Activated T-cell treated with anti-CD3 and anti-CD28 coated beads for 48 hours (primary cell): ENCODE measurements around the gene BEAN1.

ENCODE experiments used
- DNase-seq: peaks from one replicate; pipeline ENCODE4 v3.0.0-alpha.2; 2020; ENCODE audit warnings: low read depth

Gene BEAN1

GRCh38 chr16:66470556-66470955 lies 43.5 kb downstream of the BEAN1 start:
- DNase-seq = no peak

DNA sequence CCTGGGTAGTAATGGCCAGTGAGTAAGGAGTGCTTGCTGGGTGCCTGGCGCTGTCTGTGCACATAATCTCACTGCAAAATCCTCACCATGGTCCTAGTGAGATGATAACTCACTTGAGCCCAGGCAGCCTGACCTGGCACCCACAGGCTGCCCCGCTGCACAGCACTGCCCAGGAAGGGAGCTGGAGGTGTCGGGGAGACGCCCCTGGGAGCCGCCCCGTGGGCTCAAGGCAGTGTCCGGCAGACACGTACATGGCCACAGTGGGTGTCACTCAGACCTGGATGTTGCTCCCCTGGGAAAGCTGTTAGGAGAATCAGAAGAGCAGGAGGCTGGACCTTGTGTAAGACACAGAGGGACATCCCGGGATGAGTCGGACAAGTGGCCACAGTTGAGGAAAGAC lies 44.2 kb downstream of the BEAN1 start:
- DNase-seq = no peak

- no peak for DNase-seq
Measured at GRCh38 chr16:66471716-66472393, 44.8 kb downstream of the BEAN1 start.

GRCh38 chr16:66473051-66473571 lies 46.0 kb downstream of the BEAN1 start:
- no peak for DNase-seq

DNA sequence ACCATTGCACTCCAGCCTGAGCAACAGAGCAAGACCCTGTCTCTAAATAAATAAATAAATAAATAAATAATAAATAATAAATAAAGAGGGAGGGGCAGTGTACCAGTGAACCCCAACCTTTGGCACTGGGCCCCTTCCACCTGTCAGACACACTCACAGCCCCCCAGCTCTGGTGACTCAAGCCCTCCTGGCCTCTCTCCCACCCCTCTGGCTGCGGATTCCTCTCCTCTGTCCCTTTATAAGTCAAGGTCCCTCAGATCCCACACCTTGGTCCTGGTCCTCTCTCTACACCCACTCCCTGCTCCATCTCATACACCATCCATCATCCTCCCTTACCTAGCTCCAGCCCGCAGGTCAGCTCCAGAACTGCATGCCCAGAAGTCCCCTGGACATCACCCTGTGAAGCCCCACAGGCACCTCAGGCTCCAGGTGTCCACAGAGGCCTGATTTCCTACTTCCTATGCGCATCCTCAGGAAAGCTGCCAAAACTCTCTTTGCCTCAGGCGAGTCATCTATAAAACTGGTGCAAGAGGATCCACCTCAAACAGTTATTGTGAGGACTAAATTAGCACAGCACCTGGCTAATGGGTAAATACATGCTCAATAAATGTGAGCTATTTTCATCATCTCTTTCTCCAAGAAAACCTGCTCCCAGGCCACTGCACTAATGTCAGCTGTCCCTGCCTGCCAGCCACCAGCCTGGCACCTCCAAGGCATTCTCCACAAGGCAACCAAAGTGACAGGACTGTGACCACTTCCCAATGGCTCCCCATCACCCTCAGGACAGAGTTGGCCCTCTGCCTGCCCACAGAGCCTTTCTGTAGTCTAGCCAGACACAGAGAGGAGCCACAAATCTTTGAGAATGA lies 46.8 kb downstream of the BEAN1 start:
- no peak for DNase-seq

GRCh38 chr16:66474750-66475199 lies 47.7 kb downstream of the BEAN1 start:
- DNase-seq = peak; percentile 38

DNA sequence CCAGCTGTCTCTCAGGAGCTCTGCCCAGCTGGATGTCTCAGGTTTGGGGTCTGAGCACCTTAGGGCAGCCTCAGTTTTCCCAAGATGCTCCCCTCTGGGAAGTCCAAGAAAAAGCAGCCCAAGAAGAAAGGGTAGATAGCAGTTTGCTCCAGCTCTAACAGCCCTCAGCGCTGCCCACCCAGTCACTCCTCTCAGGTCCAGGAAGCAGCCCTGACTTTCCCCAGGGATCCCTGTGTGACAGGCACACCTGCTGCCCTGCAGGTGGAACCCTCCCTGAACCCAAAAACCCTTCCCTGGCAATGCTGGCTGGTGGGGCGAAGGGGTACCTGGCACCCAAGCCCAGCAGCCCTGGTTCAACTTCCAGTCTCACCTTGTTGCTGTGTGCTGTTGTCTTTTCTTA lies 48.1 kb downstream of the BEAN1 start:
- no peak for DNase-seq

DNA sequence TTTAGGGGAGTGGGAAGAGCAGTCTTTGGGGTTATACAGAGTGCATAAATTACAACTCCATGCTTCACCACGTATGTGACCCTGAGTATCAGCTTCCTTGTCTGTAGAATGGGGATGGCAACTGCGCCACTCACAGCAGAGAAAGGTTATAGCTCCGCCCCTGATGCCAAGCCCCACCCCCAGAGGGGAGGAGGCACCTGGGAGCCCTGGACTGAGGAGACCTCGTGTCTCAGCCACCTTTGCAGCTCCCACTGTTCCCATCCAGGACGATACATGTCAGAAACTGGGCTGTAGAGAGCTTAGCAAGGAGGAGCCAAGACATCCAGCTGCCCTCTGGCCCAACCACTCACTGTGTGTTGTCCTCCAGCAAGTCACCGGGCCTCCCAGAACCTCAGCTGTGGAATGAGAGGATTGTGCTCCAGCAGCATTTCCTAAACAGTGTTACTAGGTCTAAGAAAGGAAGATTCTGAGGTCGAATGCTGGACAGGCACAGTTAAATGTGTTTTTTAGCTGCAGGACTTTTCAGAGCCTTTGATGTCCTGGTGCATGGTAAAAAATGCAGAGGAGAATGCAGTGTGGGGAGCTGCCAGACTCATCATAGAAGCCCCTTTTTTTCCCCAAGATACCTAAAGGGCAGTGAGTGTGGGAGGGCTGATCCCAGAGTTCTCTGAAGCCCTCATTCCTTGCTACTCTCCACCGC lies 49.4 kb downstream of the BEAN1 start:
- DNase-seq = peak; percentile 60

DNA sequence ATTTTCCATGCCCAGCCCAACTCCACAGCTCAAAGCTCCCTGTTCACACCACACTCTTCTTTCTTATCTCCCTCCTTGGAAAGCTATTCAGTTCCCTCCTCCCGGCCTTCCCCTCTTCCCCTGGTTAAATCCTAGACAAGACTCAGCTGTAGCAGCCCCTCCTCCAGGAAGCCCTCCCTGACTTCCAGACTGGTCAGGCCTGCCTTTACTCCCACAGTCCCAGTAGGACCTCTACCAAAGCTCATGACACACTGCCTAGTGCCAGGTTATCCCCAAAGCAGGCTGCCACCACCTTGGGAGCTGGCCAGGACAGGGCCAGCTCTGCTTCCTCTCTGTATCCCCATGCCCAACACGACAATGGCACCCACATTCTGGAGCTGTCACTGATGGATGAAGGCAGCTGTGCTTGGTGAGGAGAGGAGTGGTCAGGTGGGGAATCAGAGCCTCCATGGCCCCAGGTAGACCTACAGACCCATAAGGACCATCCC lies 50.0 kb downstream of the BEAN1 start:
- DNase-seq = no peak

GRCh38 chr16:66478733-66479511 lies 51.8 kb downstream of the BEAN1 start:
- peak; percentile 73 for DNase-seq

- DNase-seq = no peak
Measured at GRCh38 chr16:66479661-66480264, 52.7 kb downstream of the BEAN1 start.

DNA sequence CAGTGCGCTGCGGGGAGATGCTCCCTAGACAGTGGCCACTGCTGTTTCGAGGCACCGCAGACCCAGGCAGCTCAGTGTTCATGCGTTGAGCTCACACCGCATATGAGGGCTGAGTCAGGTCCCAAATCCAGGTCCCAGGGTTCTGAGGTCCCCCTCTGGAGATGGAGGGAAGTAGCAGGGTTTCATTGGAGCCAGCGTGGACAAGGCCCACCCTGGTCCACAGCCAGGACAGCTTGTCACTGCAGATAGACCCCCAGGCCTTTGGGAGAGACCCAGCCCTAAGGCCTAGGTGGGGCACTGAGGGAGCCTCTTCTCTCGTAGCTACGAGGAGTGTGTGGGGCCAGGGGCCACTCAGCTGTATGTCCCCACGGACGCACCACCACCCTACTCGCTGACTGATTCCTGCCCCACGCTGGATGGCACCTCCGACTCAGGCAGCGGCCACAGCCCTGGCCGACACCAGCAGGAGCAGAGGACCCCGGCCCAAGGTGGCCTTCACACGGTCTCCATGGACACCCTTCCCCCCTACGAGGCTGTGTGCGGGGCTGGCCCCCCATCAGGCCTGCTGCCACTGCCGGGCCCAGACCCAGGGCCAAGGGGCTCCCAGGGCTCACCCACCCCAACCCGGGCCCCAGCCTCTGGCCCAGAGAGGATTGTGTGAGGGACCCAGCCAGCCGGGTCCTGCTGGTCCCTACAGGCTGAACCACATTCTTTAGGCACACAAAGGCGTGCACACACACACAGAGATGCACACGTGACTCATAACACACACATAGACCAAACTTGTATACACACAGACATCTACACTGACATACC lies 53.4 kb downstream of the BEAN1 start:
- no peak for DNase-seq

DNA sequence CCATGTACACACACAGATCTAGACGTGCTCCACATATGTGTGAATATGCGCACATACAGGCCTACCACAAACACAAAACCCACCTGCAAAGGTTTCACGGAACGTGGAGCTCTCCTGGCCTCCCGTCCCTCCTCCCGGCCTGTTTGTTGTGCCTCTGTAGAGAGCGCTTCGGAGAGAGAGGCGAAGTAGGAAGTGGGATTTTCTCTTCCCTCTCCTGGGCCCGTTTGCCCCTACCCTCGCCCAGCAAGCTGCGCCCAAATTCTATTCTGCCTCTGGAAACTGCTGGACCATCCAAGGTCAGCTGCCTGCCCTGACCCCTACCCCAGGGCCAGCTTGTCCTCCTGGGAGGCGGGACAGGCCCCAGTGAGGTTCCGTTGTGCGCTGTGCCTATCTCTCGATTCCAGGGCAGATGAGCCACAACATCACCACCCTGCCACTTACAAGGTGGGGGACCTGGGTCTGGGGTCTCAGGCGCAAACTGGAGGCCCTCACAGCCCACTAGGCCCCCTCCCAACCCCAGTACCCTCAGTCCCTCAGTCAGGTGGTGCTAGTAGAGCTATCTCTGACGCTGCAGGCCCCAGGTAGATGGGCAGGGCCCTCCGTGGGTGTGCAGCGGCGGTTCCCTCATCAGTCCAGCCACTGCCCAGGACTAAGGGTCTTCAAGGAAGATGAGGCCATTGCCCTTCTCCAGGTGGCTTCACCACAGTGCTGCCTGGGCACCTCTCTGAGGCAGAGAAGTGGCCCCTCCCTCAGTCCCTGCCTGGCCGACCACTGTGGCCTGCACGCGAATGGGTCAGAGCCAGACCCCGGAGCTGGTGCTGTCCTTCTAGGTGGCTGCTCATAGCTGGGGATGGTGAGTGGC lies 54.2 kb downstream of the BEAN1 start:
- DNase-seq = no peak

DNA sequence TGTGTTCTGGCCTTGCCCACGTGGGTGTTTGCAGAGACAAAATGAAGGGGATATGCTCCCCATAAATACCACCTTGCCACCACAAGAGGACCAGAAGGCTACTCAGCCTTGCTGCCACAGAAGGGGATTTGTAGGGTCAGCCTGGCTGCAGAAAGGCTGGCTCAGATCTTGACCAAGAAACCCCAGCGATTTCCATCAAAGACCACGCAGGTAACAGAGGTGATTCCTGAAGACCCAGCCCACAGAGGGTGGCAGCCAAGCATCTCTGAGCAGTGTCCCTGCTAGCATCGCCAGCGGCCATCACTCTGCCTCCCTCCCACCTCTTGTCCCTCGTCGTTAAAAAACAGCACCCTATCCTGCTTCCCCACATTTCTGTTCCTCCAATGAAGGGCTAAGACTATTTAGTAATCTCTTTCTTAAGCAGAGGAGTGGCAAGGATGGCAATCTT lies 54.9 kb downstream of the BEAN1 start:
- no peak for DNase-seq

GRCh38 chr16:66483689-66484452 lies 56.8 kb downstream of the BEAN1 start:
- DNase-seq = peak; percentile 73

- no peak for DNase-seq
Measured at GRCh38 chr16:66484453-66485213, 57.5 kb downstream of the BEAN1 start.

DNA sequence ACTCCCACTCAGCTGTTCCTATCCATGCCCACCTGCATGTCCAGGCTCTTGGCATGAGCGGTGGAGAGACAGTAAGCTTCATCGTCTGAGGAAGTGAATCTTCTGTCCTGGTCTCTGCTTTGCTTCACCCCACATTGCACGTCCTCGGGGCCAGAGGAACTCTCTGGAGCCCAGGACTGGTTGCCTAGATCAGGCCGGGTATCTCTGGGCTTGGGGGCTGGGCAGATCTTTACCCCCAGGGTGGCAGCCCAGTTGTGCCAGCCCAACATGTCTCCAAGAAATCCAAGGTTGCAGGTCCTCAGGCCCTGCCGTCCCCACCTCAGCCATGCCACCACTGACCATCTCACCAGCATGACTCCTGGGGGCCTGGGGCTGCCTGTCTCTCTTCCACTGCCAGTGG lies 58.3 kb downstream of the BEAN1 start:
- DNase-seq = no peak
